Astrocyte of the spinal cord (primary cell): Measurements from ENCODE around the gene PTCD3.

Experiments used
- DNase-seq: peaks from one replicate; pipeline ENCODE4 v3.0.0; 2011; ENCODE audit warnings: low read depth, low spot score
- H3K4me3 ChIP-seq: 2 replicates; pipeline ENCODE4 v1.5.1; 2011; ENCODE audit warnings: low read depth, mild to moderate bottlenecking, low read length, moderate library complexity
- CTCF ChIP-seq: IDR thresholded peaks from 2 replicates; pipeline ENCODE4 v1.5.1; 2012; ENCODE audit warnings: low read depth, mild to moderate bottlenecking, low read length, inconsistent platforms
- in situ Hi-C: cut with HindIII; loops from 2 replicates; pipeline ENCODE4 v1.10.0; 2017; ENCODE audit warnings: low sequenced_read_pairs

PTCD3 gene

GRCh38 chr2:86140969-86141392 is 34.9 kb downstream of the PTCD3 start:
- in situ Hi-C loops: no loop called here
- no peak for DNase-seq
- TF ChIP-seq CTCF: no peak
- H3K4me3 ChIP-seq: no peak overlapping the region

DNA sequence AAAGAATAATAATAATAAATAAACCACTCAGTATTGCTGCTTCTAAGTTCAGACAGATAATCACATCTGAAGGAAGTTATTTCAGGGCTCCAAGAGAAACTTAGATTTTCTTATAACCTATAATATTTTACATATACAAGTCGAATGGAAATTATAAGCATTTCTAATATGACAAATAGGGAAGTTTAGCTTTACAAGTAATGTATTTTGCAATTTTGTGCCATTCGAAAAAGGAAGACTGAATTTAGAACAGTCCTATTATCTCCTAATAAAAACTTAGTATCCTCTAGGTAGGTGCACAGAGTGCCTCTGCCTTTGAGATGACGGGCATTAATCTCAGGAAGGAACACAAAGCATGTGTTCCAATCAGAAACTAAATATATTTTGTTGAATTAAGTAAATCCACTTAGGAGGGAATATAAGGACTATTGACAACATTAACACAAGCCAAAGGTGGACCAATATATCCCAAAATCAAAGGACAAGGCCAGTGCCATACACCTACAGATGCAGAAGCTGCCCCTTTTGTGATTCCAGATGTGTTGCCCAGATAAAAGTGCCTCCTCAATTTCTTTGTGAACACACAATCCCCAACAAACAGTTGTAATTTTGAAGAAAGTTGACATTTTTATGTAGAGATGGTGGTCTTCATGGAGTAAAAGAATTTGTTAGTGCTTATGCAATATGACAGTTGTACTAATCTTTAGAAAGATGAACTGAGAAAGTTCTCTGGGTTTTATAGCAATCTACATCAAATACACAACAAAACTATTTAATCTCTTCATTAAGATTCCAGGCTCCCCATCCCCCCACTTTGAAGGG is 36.6 kb downstream of the PTCD3 start:
- in situ Hi-C loops: no loop called here
- TF ChIP-seq CTCF: no peak

DNA sequence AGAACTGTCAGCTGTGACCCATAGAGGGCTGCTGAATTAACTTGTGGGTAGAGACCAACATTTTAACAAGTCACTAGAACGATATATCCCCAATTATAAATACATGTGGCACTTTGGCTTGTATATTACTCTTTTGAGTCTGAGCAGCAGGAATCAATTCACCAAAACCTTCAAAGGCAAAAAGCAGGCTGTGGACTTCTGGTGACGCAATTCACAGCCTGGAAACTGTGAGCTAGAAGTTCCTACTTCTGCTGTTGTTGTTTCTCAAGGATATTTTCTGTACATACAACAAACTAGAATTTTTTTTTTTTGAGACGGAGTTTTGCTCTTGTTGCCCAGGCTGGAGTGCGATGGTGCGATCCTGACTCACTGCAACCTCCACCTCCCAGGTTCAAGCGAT is 37.3 kb downstream of the PTCD3 start:
- DNase-seq: no peak
- no peak for TF ChIP-seq CTCF
- no peak overlapping the region for H3K4me3 ChIP-seq
- in situ Hi-C loops: no loop called here

More for the DNA sequence above, 36.6 kb downstream of the PTCD3 start:
- no peak for DNase-seq
- H3K4me3 ChIP-seq: no peak overlapping the region

GRCh38 chr2:86143926-86144685 is 38.1 kb downstream of the PTCD3 start:
- no peak overlapping the region for H3K4me3 ChIP-seq
- no peak for TF ChIP-seq CTCF
- no peak for DNase-seq
- in situ Hi-C loops: no loop called here

- in situ Hi-C loops: no loop called here
- no peak for TF ChIP-seq CTCF
- DNase-seq: no peak
- no peak overlapping the region for H3K4me3 ChIP-seq
Measured at GRCh38 chr2:86147793-86148192, 41.8 kb downstream of the PTCD3 start.

- in situ Hi-C loops: no loop called here
- H3K4me3 ChIP-seq: no peak overlapping the region
- no peak for DNase-seq
- no peak for TF ChIP-seq CTCF
Measured at GRCh38 chr2:86150502-86150901, 44.5 kb downstream of the PTCD3 start.
